PC-3 (cell line): ENCODE data around the gene PRKCQ. TPM values are rescaled to one million over a fixed set of nuclear protein-coding genes. Genes with fewer than 3 reads are reported as not detected.

Source experiments
- ATAC-seq: fragments of 200-7000 bp; cut with Tn5 transposase; 2 replicates; pipeline ENCODE4 v1.9.1; 2020; ENCODE audit warnings: mild to moderate bottlenecking, moderate library complexity
- BruUV-seq: library from RNA; stranded (reverse); fragments of 400-500 nt; replicated peaks from 2 replicates; lab custom pipeline; 2021; lab: Mats Ljungman, UMichigan
- CTCF ChIA-PET: fragments of 300-600 bp; sonication (Branson Sonifier 250); formaldehyde crosslinking; loops from one replicate; lab custom pipeline; 2022; ENCODE audit warnings: antibody characterized with exemption; lab: Charles Lee
- POLR2A ChIA-PET: fragments of 300-600 bp; sonication (Branson Sonifier 250); formaldehyde crosslinking; loops from one replicate; lab custom pipeline; 2022; ENCODE audit warnings: antibody characterized with exemption; ENCODE audit not compliant: unreplicated experiment; lab: Charles Lee
- DNase-seq: peaks from one replicate; pipeline ENCODE4 v3.0.0-alpha.2; 2015
- H2AFZ ChIP-seq: fragments of 300-600 bp; sonication (generic); 2 replicates; pipeline ENCODE4 v1.6.0; 2016; ENCODE audit warnings: antibody characterized with exemption, low read length
- H3F3A ChIP-seq: fragments of 300-600 bp; sonication (generic); one replicate; pipeline ENCODE4 v1.6.0; 2017; ENCODE audit warnings: antibody characterized with exemption, low read length, control low read depth, mild to moderate bottlenecking; ENCODE audit not compliant: unreplicated experiment
- H3K27ac ChIP-seq: fragments of 300-600 bp; sonication (generic); 2 replicates; pipeline ENCODE4 v1.5.1; 2016; ENCODE audit warnings: mild to moderate bottlenecking, low read length
- H3K27me3 ChIP-seq: fragments of 300-600 bp; sonication (generic); 2 replicates; pipeline ENCODE4 v1.6.1; 2016; ENCODE audit warnings: low read length, mixed read lengths
- H3K36me3 ChIP-seq: fragments of 300-600 bp; sonication (generic); 2 replicates; pipeline ENCODE4 v1.6.1; 2016; ENCODE audit warnings: low read depth, mixed run types, low read length, mixed read lengths
- H3K4me1 ChIP-seq: fragments of 300-600 bp; sonication (generic); 2 replicates; pipeline ENCODE4 v1.5.1; 2016; ENCODE audit warnings: low read length; ENCODE audit not compliant: insufficient read depth
- H3K4me2 ChIP-seq: fragments of 300-600 bp; sonication (generic); 2 replicates; pipeline ENCODE4 v1.6.0; 2016; ENCODE audit warnings: low read length
- H3K4me3 ChIP-seq: fragments of 300-600 bp; sonication (generic); 2 replicates; pipeline ENCODE4 v1.5.1; 2016; ENCODE audit warnings: mild to moderate bottlenecking, low read length, mixed read lengths
- H3K79me2 ChIP-seq: fragments of 300-600 bp; sonication (generic); 2 replicates; pipeline ENCODE4 v1.6.1; 2017; ENCODE audit warnings: low read length, mixed read lengths
- H3K9ac ChIP-seq: fragments of 300-600 bp; sonication (generic); 2 replicates; pipeline ENCODE4 v1.6.0; 2016; ENCODE audit warnings: mild to moderate bottlenecking, low read length
- H3K9me2 ChIP-seq: fragments of 300-600 bp; sonication (generic); replicated peaks from 2 replicates; pipeline ENCODE4 v1.6.1; 2016; ENCODE audit warnings: mixed run types, low read length, mixed read lengths
- H3K9me3 ChIP-seq: fragments of 300-600 bp; sonication (generic); 2 replicates; pipeline ENCODE4 v1.6.1; 2016; ENCODE audit warnings: low read length, mixed read lengths
- H4K20me1 ChIP-seq: fragments of 300-600 bp; sonication (generic); 2 replicates; pipeline ENCODE4 v1.6.1; 2016; ENCODE audit warnings: low read length, mixed read lengths
- EZH2 ChIP-seq: fragments of 300-600 bp; sonication (generic); IDR thresholded peaks from one replicate; pipeline ENCODE4 v1.6.1; 2017; ENCODE audit warnings: antibody characterized with exemption, mild to moderate bottlenecking, low read length; ENCODE audit not compliant: unreplicated experiment
- EZH2phosphoT487 ChIP-seq: fragments of 300-600 bp; sonication (generic); IDR thresholded peaks from 2 replicates; pipeline ENCODE4 v1.6.1; 2018; ENCODE audit warnings: mild to moderate bottlenecking, antibody characterized with exemption, low read length, borderline replicate concordance
- intact Hi-C: fragments of 100-400 bp; cut with micrococcal nuclease; formaldehyde crosslinking; loops from 2 replicates; pipeline ENCODE4 v1.9.0; 2023
- total RNA-seq: library from RNA; depleted of rRNA; stranded (reverse); fragments of >200 nt; gene quantifications from 2 replicates; pipeline ENCODE4 v1.2.3, GENCODE V29; 2014
- TF ChIP-seq, protein P1 (sequence below): fragments of 300-600 bp; sonication (generic); conservative IDR thresholded peaks from 2 replicates; pipeline ENCODE4 v1.5.1; 2017; ENCODE audit warnings: antibody characterized with exemption, low read depth, mild to moderate bottlenecking, low read length

The PRKCQ gene
- total RNA-seq, 1 experiment from 2014 or later = not detected

GRCh38 chr10:6576326-6576725, 3.8 kb downstream of the PRKCQ start:
- Histone ChIP-seq H4K20me1 (no peaks in the 10 kb centered on the region), H3K27ac (no peak overlapping the region), H3K4me3 (no peak overlapping the region), H3K4me1 (no peaks in the 10 kb centered on the region), H2AFZ (no peak overlapping the region), H3K9me2 (no peaks in the 10 kb centered on the region), H3F3A (no peaks in the 10 kb centered on the region), H3K4me2 (no peak overlapping the region), H3K9ac (no peak overlapping the region), H3K27me3 (peaks cover 55% of the 10 kb centered on the region), H3K36me3 (no peaks in the 10 kb centered on the region), H3K9me3 (no peaks in the 10 kb centered on the region), H3K79me2 (no peaks in the 10 kb centered on the region)
- ATAC-seq = no peak
- CTCF ChIA-PET = no interaction called here
- TF ChIP-seq, protein P1, sequence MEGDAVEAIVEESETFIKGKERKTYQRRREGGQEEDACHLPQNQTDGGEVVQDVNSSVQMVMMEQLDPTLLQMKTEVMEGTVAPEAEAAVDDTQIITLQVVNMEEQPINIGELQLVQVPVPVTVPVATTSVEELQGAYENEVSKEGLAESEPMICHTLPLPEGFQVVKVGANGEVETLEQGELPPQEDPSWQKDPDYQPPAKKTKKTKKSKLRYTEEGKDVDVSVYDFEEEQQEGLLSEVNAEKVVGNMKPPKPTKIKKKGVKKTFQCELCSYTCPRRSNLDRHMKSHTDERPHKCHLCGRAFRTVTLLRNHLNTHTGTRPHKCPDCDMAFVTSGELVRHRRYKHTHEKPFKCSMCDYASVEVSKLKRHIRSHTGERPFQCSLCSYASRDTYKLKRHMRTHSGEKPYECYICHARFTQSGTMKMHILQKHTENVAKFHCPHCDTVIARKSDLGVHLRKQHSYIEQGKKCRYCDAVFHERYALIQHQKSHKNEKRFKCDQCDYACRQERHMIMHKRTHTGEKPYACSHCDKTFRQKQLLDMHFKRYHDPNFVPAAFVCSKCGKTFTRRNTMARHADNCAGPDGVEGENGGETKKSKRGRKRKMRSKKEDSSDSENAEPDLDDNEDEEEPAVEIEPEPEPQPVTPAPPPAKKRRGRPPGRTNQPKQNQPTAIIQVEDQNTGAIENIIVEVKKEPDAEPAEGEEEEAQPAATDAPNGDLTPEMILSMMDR = no peak
- TF ChIP-seq EZH2phosphoT487 (no peak), EZH2 (no peak)
- POLR2A ChIA-PET = no interaction called here
- BruUV-seq = no TSS peak
- intact Hi-C loops = no loop called here
- no peak for DNase-seq

GRCh38 chr10:6574664-6575176, 5.4 kb downstream of the PRKCQ start:
- BruUV-seq = no TSS peak
- Histone ChIP-seq H3K27ac (no peak overlapping the region), H3K36me3 (no peaks in the 10 kb centered on the region), H3K79me2 (no peaks in the 10 kb centered on the region), H3F3A (no peaks in the 10 kb centered on the region), H3K9me3 (no peaks in the 10 kb centered on the region), H3K9me2 (no peaks in the 10 kb centered on the region), H3K4me1 (no peaks in the 10 kb centered on the region), H4K20me1 (no peaks in the 10 kb centered on the region), H3K9ac (no peak overlapping the region), H3K27me3 (peaks cover 60% of the 10 kb centered on the region), H2AFZ (no peak overlapping the region), H3K4me2 (no peak overlapping the region), H3K4me3 (no peak overlapping the region)
- no peak for TF ChIP-seq EZH2phosphoT487
- TF ChIP-seq, protein P1 = no peak
- TF ChIP-seq EZH2 = no peak
- intact Hi-C loops = no loop called here
- no peak for ATAC-seq
- DNase-seq = no peak
- CTCF ChIA-PET = no interaction called here
- POLR2A ChIA-PET = no interaction called here

DNA sequence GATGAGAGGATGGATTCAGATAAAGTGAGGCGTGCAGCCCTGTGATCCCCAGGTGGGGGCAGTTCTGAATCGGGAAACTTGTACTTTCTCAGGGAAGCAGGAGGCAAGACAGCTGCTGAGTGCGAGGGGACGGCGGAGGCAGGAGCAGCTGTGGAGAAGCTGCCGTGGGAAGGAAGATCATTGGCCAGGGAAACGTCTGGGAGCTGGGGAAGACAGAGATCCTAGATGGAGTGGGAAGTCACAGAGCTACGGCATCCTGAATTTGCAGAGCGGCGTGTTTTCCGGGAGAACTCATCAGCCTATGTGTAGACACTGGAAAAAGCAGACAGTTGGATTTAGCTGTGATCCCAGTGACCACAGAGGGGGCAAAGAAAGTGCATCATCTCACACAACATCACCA, 9.2 kb downstream of the PRKCQ start:
- no peaks in the 10 kb centered on the region for H3K4me1 ChIP-seq
- no peaks in the 10 kb centered on the region for H3F3A ChIP-seq
- no peaks in the 10 kb centered on the region for H3K79me2 ChIP-seq
- ATAC-seq (no peak), DNase-seq (no peak)
- H3K4me3 ChIP-seq = no peak overlapping the region
- no peaks in the 10 kb centered on the region for H4K20me1 ChIP-seq
- ChIA-PET CTCF (no interaction called here), POLR2A (no interaction called here)
- no peak overlapping the region for H3K9ac ChIP-seq
- no peak overlapping the region for H2AFZ ChIP-seq
- peaks cover 67% of the 10 kb centered on the region for H3K27me3 ChIP-seq
- TF ChIP-seq EZH2 = no peak
- TF ChIP-seq EZH2phosphoT487 = no peak
- TF ChIP-seq, protein P1 = no peak
- H3K9me3 ChIP-seq = no peaks in the 10 kb centered on the region
- H3K9me2 ChIP-seq = no peaks in the 10 kb centered on the region
- H3K27ac ChIP-seq = no peak overlapping the region
- H3K36me3 ChIP-seq = no peaks in the 10 kb centered on the region
- intact Hi-C loops = no loop called here
- BruUV-seq = no TSS peak
- no peak overlapping the region for H3K4me2 ChIP-seq
